ENCODE measurements around the gene CTTN.

CTTN gene

DNA sequence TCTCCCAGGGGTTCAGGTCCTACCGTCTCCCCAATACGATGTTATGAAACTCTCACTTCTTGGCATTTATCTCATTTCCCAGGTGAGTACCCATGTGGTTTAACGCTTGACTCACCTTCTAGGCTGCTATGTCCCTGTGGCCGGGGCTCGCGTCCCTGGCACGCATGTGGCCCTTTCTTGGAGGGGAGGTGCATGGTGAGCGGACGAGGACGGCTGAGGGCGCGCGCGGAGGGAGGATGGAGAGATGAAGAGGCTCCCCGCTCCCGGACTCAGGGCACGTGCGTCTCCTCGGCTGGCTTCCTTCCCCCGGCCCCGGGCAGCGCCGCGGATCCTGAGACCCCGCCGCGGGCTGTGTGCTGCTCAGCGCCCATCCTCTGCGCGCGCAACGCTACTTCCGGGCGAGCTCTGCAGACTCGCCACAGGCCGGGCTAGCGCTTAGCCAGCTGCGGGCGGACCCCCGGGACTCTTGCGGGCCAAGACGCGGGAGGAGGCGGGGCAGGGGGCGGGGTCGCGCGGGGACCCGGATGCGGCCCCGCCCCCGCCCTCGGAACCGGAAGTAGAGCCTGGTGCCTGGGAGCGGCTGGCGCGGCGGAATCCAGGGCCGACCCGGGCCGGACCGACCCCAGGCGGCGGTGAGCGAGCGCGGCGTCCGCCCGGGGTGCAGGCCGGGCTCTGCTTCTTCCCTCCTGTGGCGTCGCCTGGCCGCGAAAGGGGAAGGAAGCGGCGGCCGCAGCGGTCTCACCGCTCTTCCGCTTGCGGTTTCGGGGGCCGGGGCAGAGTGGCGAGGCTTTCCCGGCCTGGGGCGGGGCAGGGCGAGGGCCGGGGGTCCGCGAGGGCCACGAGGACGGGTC lies at the start of gene CTTN:
TSS of gene CTTN (plus strand) at position 547 of the 851 bp plus-strand sequence. CDS start 8,769 bp downstream, outside the sequence.
- peak; percentile 74 for DNase-seq
- in situ Hi-C loops (cut with MboI; ENCODE audit: low pct_unique_long_range_greater_than_20kb, low sequenced_read_pairs) = no loop called here

DNA sequence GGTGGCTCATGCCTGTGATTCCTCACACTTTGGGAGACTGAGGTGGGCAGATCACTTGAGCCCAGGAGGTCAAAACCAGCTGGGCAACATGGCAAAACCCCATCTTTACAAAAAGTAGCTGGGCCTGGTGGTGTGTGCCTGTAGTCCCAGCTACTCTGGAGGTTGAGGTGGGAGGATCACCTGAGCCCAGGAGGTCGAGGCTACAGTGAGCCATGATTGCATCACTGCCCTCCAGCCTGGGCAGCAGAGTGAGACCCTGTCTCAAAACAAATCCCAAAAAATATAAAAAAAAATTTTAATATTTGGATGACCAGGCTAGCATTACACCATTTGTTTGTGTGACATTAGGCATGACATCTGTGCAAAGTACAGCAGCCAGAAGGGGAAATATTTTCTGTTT lies 49.7 kb upstream of the CTTN start:
- in situ Hi-C loops (cut with MboI; ENCODE audit: low pct_unique_long_range_greater_than_20kb, low sequenced_read_pairs) = no loop called here
- DNase-seq = no peak

DNA sequence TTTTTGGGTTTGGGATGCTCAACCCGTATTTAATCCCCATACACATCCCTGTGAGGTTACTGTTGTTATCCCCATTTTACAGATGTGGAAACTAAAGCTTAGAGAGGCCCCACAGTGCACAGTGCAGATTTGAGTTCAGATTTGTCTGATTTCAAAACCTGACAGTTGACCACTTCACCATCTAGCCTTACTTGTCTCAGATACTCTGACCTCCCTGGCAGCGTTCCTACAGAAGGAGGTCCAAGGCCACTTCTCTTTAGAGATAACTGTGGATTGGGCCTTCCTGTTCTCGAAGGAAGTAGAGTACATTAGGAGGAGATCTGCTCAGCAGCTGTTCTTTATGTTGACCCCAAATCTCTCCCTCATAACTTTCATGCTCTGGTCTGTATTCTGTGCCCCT lies 46.7 kb upstream of the CTTN start:
- in situ Hi-C loops (cut with MboI; ENCODE audit: low pct_unique_long_range_greater_than_20kb, low sequenced_read_pairs) = no loop called here
- no peak for DNase-seq

DNA sequence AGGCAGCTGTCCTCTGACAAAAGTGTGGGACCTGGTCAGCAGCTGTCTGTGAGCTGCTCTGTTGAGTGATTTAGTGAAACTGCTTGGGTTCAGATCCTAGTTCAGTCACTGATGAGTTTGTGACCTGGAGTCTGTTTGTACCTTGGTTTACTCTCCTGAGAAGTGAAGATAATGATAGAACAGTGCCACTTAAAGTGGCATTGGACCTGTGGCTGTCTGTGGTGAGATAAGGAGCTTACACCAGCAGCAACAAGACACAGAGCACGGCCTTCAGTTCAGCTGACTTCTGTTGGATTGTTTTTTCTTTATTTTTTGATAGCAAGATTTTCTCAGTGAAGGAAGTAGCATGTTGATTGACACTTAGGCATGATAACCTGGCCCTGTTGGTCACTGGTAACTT lies 46.2 kb upstream of the CTTN start:
- in situ Hi-C loops (cut with MboI; ENCODE audit: low pct_unique_long_range_greater_than_20kb, low sequenced_read_pairs) = no loop called here
- DNase-seq = no peak

DNA sequence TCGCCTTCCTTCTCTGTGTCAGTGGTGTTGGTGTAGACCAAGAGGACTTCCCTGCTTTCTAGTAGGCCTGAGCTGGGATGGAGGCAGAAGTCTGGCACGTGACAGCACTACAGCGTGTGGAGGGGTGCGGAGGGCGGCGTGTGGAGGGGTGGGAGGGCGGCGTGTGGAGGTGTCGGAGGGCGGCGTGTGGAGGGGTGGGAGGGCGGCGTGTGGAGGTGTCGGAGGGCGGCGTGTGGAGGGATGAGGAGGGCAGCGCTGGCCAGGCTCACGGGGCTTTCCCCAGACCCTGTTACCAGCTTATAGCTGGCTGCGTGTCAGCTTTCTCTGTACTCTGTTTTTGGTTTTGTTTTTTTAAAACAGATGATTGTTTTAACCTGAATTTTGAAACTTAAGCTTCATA lies 45.7 kb upstream of the CTTN start:
- in situ Hi-C loops (cut with MboI; ENCODE audit: low pct_unique_long_range_greater_than_20kb, low sequenced_read_pairs) = no loop called here
- DNase-seq = no peak

DNA sequence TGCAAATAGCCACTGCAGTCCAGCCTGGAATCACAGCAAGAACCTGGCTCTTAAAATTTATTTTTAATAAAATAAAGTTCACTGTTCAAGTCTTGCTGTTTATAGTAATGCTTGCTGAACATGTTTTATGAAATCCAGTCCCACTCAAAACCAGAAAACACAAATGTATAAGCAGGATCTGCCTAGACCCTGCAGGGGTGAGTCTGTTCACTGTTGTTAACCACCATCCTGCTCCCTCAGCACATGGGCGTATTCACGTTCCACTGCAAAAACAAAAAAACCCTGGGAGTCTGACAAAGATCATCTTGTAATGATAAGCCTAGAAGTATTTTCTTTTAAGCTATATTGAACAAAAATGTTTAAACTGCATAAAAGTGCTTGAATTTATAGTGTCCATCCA lies 45.0 kb upstream of the CTTN start:
- in situ Hi-C loops (cut with MboI; ENCODE audit: low pct_unique_long_range_greater_than_20kb, low sequenced_read_pairs) = no loop called here
- no peak for DNase-seq

DNA sequence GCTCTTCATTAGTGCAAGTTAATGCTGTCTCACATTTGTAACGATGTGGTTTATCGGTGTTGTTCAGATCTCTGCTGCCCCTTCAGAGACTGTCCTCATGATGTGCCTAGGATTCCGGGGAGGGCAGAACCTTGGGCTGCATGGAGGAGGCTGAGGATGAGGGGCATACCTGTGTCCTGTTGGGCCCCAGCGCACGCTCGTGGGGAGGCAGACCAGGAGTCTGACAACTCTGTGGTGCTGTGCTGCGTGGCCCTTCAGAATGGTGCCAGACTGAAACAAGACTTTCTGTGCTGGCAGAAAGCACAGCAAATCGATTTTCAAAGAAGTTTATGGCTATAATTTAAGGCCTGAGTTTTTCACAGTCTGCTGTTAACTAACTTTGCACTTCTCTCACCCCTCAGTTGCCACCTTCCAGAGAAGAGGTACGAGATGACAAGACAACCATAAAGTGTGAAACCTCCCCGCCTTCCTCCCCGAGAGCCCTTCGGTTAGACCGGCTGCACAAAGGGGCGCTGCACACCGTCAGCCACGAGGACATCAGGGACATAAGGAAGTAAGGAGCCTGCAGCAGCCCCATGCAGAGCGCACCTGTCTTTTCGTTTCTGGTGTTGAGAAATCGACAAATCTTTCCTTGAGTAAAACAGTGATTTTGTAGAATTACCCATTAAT lies 44.3 kb upstream of the CTTN start:
- in situ Hi-C loops (cut with MboI; ENCODE audit: low pct_unique_long_range_greater_than_20kb, low sequenced_read_pairs) = no loop called here
- no peak for DNase-seq

DNA sequence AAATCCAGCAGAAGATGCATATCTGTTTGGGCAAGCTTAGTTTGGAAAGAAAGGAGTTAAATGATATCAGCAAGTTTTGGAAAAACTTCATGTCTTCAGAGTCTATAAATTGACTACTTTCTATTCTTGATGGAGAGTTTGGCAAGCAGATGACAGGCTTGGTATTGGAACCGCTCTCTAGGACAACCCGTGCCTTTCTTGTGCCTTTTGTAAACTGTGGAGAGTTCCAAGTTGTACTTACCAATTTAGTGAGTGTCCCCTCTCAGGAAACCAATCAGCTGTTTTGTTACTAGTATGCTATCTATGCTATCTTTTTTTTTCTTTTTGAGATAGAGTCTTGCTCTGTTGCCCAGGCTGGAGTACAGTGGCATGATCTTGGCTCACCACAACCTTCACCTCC lies 43.7 kb upstream of the CTTN start:
- in situ Hi-C loops (cut with MboI; ENCODE audit: low pct_unique_long_range_greater_than_20kb, low sequenced_read_pairs) = no loop called here
- DNase-seq = no peak

DNA sequence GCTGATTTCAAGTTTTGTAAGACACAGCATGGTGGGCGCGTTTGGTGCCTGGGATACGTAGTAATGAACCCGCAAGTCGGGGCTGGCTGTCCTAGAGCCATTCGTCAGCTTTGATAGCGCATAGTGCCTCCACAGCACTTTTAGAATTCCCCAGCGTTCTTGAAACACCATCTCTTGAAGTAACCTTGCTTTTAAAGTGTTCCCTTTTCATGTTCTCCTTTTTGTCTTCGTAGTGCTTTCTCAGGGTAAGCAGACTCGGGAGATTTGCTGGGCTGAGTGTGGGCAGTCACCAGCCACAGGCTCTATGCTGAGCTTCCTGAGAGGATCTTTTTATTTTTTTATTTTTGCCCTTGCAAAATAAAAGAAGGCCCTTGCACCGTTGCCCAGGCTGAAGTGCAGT lies 39.6 kb upstream of the CTTN start:
- no peak for DNase-seq

DNA sequence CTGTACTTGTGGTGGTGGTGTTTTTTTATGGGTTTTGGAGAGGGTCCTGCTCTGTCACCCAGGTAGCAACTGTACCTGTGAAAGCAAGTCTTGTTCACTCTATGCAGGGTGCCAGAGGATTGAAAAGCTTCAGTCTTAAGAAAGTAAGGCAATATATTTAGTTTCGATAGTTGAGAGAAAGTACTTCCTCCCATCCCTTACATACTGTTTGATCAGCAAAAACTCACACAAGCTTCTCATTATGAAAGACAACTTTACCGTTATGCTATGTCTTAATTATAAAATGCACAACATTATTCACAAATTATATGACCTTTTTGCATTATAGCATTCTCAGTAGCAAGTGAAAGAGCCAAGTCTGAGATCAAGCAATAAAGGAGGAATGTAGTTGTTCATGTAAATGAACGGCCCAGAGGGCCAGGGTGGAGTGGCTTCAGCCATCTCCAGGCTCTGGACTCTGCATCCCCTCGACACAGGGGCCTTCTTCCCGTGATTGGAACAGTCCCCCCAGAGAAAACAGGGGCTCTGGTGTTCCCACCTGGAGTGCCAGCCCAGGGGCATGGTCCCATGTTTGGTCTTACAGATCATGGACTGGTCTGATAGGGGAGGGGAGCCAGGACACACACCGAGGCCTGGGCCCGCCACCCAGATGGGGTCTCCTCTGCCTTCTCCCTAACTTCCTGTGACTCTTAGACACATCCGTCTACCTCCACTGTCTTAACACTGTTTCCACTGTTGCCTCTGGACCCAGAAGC lies 38.7 kb upstream of the CTTN start:
- in situ Hi-C loops (cut with MboI; ENCODE audit: low pct_unique_long_range_greater_than_20kb, low sequenced_read_pairs) = no loop called here

More for the DNA sequence above, 39.6 kb upstream of the CTTN start:
- in situ Hi-C loops (cut with MboI; ENCODE audit: low pct_unique_long_range_greater_than_20kb, low sequenced_read_pairs) = no loop called here

DNA sequence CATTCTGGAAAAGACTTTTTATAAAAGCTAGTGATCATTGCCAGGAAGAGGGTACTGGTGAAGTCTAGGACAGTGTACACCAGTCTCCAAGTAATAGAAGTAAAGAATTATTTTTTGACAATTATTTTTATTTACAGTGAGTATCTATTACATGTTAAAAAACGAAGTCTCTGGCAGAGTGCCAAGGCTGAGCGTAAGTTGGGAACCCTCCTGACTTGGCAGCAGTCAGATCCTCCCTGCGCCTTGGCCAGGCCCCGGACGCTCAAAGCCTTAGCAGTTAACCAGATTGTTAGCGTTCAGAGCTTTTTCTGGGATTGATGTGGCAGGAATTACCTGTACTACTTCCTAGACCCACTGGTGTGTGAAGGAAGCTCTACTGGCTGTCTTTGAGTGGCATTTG lies 38.1 kb upstream of the CTTN start:
- DNase-seq = no peak

More for the DNA sequence above, 38.7 kb upstream of the CTTN start:
- no peak for DNase-seq

DNA sequence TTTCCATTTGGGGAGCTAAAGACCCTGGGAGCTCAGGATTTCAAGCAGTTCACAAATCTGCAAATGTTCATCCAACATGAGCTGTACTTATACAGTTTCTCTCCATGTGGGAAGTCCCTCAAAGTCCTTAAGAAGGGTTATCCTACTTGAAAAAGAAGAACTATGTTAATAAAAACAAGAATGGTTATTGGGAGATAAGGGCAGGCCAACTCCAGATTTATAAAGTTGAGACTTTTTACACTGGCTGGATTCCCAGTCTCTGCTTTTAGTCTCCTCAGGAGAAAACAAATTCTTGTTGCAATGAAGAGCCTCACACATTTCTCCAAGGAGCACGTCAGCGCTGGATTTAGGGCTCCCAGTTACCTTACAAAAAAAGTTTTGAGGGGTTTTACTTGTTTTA lies 34.2 kb upstream of the CTTN start:
- in situ Hi-C loops (cut with MboI; ENCODE audit: low pct_unique_long_range_greater_than_20kb, low sequenced_read_pairs) = no loop called here
- no peak for DNase-seq

More for the DNA sequence above, 38.1 kb upstream of the CTTN start:
- in situ Hi-C loops (cut with MboI; ENCODE audit: low pct_unique_long_range_greater_than_20kb, low sequenced_read_pairs) = no loop called here

DNA sequence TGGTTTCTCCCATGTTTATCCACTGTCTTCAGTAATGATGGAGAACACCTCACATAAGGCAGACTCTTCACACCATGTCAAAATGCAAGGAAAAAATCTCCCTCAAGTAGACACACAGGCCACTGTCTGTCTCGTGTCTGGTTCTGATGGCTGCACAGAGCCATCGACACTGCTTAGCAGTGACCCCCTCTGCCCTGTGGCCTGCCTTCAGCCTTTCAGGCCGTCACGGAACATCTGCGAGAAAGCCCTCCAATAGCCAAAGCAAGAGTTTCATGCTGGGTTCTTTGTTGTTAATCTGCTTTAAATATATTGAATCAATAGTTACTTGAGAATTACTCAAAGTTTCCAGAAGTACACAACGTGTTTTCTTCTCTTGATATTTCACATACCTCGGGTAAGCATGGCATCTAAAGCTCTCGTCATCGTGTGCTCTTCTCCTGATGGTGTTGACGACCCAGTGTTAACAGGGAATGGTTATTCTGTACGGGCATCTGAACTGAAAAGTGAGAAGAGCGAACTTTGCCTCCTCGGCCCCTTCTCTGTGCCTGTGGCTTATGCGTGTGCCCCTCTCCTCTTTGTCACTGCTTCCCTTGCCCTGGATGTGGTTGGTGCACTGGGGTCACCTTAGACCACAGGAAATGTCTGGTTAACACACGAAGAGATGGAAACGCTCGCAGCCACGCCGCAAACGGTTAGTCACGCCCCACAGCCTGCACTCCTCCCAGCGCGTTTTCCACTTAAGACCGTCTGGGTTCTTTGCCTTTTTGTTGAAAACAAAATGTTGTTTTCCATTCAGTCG lies 33.4 kb upstream of the CTTN start:
- in situ Hi-C loops (cut with MboI; ENCODE audit: low pct_unique_long_range_greater_than_20kb, low sequenced_read_pairs) = no loop called here
- DNase-seq = peak; percentile 84

DNA sequence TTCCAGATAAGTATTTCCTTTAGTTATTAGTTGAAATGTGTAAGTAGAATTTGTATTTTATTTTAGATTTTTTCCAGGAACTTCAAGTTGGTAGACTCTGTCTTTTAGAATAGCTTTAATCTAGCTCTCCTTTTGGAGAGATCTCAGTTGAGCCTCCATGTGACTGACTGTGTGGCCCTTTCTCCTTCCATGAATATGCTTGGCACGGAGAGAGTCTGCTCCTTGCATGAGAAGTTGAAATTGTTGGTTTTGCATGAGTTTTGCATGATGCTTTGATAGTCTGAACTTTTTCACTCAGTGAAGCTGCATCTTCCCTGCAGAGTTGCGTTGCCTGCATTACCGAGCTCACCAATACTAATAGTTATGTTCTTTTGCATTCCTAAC lies 32.8 kb upstream of the CTTN start:
- in situ Hi-C loops (cut with MboI; ENCODE audit: low pct_unique_long_range_greater_than_20kb, low sequenced_read_pairs) = no loop called here
- DNase-seq = no peak

DNA sequence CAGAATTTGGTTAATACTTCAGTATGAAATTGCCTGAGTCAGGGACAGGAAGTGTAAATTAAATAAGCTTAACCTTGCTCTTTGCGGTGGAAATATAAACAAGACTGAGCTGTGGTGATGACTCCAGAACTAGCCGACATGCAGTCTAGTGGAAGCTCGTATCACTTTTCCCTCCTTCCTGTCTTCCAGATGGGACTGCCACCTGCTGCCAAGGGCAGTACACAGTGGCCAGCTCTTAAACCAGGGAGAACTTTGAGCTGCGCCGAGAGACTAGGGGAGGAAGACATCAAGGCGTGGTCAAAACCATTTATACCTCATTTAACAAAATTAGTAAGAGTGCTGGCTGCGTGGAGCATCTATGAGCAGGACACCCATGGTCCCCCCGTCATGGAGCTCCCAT lies 31.3 kb upstream of the CTTN start:
- no peak for DNase-seq
- in situ Hi-C loops (cut with MboI; ENCODE audit: low pct_unique_long_range_greater_than_20kb, low sequenced_read_pairs) = no loop called here

DNA sequence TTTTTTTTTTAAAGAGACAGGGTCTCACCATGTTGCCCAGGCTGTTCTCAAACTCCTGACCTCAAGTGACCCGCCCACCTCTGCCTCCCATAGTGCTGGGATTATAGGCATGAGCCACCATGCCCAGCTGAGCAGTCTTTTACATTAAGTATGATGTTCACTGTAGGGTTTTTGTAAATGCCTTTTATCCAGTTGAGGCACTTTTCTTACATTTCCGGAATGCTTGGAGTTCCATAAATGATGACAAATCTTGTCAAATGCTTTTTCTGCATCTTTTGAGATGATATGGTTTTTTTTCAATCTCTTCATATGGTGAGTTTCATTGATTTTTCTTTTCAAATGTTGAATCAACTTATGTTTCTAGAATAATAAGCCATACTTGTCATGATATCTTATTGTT lies 29.4 kb upstream of the CTTN start:
- no peak for DNase-seq
- in situ Hi-C loops (cut with MboI; ENCODE audit: low pct_unique_long_range_greater_than_20kb, low sequenced_read_pairs) = no loop called here

DNA sequence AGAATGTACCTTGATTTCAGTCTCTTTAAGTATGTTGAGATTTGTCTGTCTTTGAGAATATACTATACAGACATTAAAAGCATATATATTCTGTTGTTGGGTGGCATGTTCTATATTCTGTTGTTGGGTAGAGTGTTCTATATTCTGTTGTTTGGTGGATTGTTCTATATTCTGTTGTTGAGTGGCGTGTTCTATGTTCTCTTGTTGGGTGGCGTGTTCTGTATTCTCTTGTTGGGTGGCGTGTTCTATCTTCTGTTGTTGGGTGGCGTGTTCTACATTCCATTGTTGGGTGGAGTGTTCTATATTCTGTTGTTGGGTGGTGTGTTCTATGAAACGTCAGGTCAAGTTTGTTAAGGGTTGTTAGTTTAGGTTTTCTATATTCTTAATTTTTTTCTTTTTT lies 27.1 kb upstream of the CTTN start:
- DNase-seq = no peak
- in situ Hi-C loops (cut with MboI; ENCODE audit: low pct_unique_long_range_greater_than_20kb, low sequenced_read_pairs) = no loop called here

DNA sequence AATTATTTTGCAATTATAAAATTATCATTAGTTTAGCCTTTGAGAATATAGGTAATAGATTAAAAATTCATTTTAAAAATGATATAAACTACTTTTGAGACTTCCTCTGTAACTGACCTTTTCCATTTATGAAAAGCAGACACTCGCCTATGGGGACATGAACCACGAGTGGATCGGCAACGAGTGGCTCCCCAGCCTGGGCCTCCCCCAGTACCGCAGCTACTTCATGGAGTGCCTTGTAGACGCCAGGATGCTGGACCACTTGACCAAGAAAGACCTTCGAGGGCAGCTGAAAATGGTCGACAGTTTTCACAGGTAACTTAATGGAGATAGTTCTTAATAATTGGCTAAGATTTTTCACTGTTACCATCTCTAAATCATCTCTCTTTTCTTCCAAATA lies 26.3 kb upstream of the CTTN start:
- in situ Hi-C loops (cut with MboI; ENCODE audit: low pct_unique_long_range_greater_than_20kb, low sequenced_read_pairs) = no loop called here
- no peak for DNase-seq

DNA sequence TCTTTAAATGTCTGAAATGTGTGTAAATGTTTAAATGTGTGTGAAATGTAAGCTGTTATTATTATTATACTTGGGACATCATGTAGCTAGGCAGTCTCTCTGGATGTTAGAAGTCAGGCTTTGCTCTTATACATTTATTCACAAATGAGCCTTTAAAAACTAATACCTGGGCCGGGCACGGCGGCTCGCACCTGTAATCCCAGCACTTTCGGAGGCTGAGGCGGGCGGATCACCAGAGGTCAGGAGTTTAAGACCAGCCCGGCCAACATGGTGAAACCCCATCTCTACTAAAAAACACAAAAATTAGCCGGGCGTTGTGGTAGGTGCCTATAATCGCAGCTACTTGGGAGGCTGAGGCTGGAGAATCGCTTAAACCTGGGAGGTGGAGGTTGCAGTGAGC lies 21.7 kb upstream of the CTTN start:
- in situ Hi-C loops (cut with MboI; ENCODE audit: low pct_unique_long_range_greater_than_20kb, low sequenced_read_pairs) = no loop called here
- DNase-seq = no peak

Data from KBM-7 (cell line).